Ovary (tissue), 9 donors: Measurements from ENCODE around the gene ANXA4. TPM values are rescaled to one million over a fixed set of nuclear protein-coding genes. Genes with fewer than 3 reads are reported as not detected.
"Not testable (repeated sequence)": the region's sequence is repeated elsewhere in the genome, so short reads cannot be mapped to it uniquely, and the experiment has no call there.

ENCODE experiments used
- DNase-seq, 5 donors: peaks; one replicate each; pipeline ENCODE4 v3.0.0-alpha.2; 2019 to 2020
- H3K27ac ChIP-seq, 2 donors: fragments of 200-600 bp; one replicate each; pipeline versions ENCODE4 v1.5.1 to v1.8.0; 2019 to 2022
- H3K27me3 ChIP-seq: fragments of 200-600 bp; one replicate; pipeline ENCODE4 v1.8.0; 2022
- H3K36me3 ChIP-seq: fragments of 200-600 bp; sonication (generic); one replicate; pipeline ENCODE4 v1.5.1; 2019
- H3K4me1 ChIP-seq: one replicate; pipeline ENCODE4 v1.8.1; 2013; ENCODE audit warnings: mild to moderate bottlenecking, moderate library complexity; ENCODE audit not compliant: insufficient read depth
- H3K4me3 ChIP-seq: fragments of 200-600 bp; sonication (generic); one replicate; pipeline ENCODE4 v1.5.1; 2017
- H3K9me3 ChIP-seq, 2 donors: fragments of 200-600 bp in 1 of 2; sonication (generic) in 1 of 2; one replicate each; pipeline versions ENCODE4 v1.5.1 to v1.8.1; 2013 to 2019; ENCODE audit warnings: mild to moderate bottlenecking in 1 of 2, moderate library complexity in 1 of 2
- CTCF ChIP-seq, 3 donors: fragments of 450-650 bp in 2 of 3; fragments of 200-600 bp in 1 of 3; IDR thresholded peaks; one replicate each; pipeline versions ENCODE4 v1.5.1 to v1.8.0; 2016 to 2022; ENCODE audit warnings: antibody characterized with exemption in 3 of 3, mild to moderate bottlenecking in 1 of 3
- EP300 ChIP-seq: sonication (generic); formaldehyde crosslinking; IDR thresholded peaks from one replicate; pipeline ENCODE4 v1.6.1; 2017; ENCODE audit warnings: antibody characterized with exemption
- POLR2A ChIP-seq: fragments of 450-650 bp; IDR thresholded peaks from one replicate; pipeline ENCODE4 v1.6.1; 2017; ENCODE audit warnings: antibody characterized with exemption, mild to moderate bottlenecking, moderate library complexity
- WGBS, 3 donors: extraction: QIAGEN DNeasy Blood & Tissue Kit in 1 of 3; methylation state at CpG; one replicate each; pipeline versions ENCODE4 v1.1.5 to v1.1.7; 2013 to 2017; 5-methylcytosine and 5-hydroxymethylcytosine counted together
- intact Hi-C, 4 donors: fragments of 100-400 bp; cut with DNase I; formaldehyde crosslinking; loops; one replicate each; pipeline versions ENCODE4 v1.11.0 to v1.15.1; 2022 to 2023
- polyA plus RNA-seq, 2 donors: library from polyadenylated mRNA; stranded (reverse); fragments of 200-250 nt in 1 of 2; fragments of 350-450 nt in 1 of 2; fragmentation: Illumina TruSeq in 1 of 2; extraction: RNeasy Lipid Tissue Mini Kit (QIAGEN cat#74804) in 1 of 2; gene quantifications; one replicate each; pipeline ENCODE4 v1.2.3, GENCODE V29; 2013 to 2014
- total RNA-seq, 7 donors: library from RNA; depleted of rRNA in 2 of 7; stranded (reverse); fragments of >200 nt in 2 of 7; fragmentation: NEBNext Ultra II Directional in 3 of 7; extraction: Animal tissue kit (Norgen Biotek cat#: 25700) in 3 of 7; gene quantifications; one replicate each; pipeline versions ENCODE4 v1.1.0 to v1.2.4, GENCODE V29; 2016 to 2023
- donor health status: DM: no; HTN: no; CAD: no; lungs with moderate emphysema.
- donor health status: DM: no; HTN: no; CAD: no.
- donor health status: Bipolar disorder and iron deficiency.
- donor health status: DM: yes; HTN: yes; CAD: no.
- donor health status: DM: no; HTN: no; CAD: no.
- donor health status: DM: yes; HTN: yes; CAD: no.

Gene ANXA4
- total and polyA plus RNA-seq, 9 donors: 25.4 to 89.7 (median 73.3) TPM

DNA sequence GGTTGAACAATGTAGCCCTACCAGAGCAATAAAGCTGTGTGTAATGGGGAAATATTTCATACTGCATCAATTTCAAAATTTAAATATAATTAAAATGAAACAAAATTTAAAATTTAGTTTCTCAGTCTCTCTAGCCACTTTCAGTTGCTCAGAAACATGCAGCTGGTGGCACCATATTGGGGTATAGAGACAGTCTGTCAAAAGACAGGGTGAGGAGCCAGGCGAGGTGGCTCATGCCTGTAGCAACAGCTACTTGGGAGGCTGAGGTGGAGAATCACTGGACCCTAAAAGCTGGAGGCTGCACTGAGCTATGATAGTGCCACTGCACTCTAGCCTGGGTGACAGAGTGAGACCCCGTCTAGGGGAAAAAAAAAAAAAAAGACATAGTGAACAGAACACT is 20.1 kb downstream of the ANXA4 start:
- H3K27me3 ChIP-seq: no peaks in the 10 kb centered on the region
- 99 to 100% (median 100%) methylated on average over 2 of the region's 2 CpGs for WGBS, 3 donors
- no peak overlapping the region for H3K4me3 ChIP-seq
- intact Hi-C loops: no loop called here
- no peaks in the 10 kb centered on the region for H3K9me3 ChIP-seq
- H3K36me3 ChIP-seq: no peaks in the 10 kb centered on the region
- no peak for TF ChIP-seq CTCF (IDR thresholded peaks at IDR 0.05)
- TF ChIP-seq EP300: no peak
- TF ChIP-seq POLR2A: no peak
- no peak for DNase-seq
- no peak overlapping the region for H3K27ac ChIP-seq
- peaks cover 6% of the 10 kb centered on the region for H3K4me1 ChIP-seq

DNA sequence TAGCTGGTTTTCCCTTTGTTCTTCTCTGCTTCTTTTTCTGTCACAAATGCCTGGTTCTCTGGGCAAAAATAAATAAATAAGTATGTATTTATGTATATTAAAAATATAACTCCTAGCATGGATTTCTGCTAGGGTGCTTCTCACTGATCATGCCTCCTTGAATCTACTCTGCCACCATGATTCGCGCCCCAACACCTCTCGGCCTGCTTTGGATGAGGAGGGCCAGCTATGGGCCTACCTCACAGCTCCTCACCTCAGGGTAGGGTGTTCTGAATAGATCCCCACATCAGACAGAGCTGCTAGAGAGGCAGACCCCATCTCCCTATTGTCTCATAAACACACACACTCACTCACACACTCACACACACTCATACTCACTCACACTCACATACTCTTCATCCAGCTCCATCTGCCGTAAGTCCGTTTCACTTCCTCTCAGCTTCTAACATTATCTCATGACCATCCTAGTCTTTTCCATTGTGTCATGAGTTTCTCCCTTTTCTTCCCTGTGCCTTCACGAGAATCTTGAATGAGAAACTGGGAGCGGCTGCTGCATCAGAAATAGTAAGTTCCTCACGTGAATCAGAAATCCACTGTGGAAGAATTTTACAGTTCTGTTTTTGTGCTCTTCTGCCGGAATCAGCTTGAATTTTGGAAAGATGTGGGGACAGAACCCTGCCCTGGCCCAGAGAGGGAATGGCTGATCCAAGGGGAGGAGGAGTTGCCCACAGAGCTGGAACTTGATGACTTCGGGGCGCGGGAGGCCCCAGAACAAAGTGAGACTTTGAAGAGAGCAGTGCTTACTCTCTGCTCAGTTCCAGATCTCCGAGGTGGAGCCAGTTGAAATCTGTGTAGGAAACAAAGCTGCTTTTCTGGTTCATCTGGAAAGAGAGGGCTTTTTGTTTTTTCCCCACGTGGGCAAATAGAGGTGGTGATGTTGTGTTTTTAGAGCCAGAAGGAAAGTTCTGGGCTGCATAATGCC is 20.9 kb downstream of the ANXA4 start:
- Histone ChIP-seq H3K27ac (no peak overlapping the region), H3K4me3 (no peak overlapping the region), H3K4me1 (peaks cover 10% of the 10 kb centered on the region), H3K9me3 (no peaks in the 10 kb centered on the region), H3K36me3 (no peaks in the 10 kb centered on the region), H3K27me3 (no peaks in the 10 kb centered on the region)
- DNase-seq: no peak
- intact Hi-C loops: no loop called here
- WGBS, 3 donors: 82 to 93% (median 91%) methylated on average over 14 of the region's 14 CpGs
- no peak for TF ChIP-seq POLR2A
- TF ChIP-seq EP300: no peak
- TF ChIP-seq CTCF (IDR thresholded peaks at IDR 0.05): no peak

GRCh38 chr2:69763831-69764230 is 21.9 kb downstream of the ANXA4 start:
- H3K4me3 ChIP-seq, H3K9me3 ChIP-seq, intact Hi-C loops, DNase-seq, H3K4me1 ChIP-seq, H3K27me3 ChIP-seq, H3K27ac ChIP-seq, H3K36me3 ChIP-seq: not testable (repeated sequence)
- WGBS, 3 donors: 84 to 90% (median 88%) methylated on average over 7 of the region's 7 CpGs

GRCh38 chr2:69764286-69765095 is 22.6 kb downstream of the ANXA4 start:
- intact Hi-C loops: no loop called here
- no peak for DNase-seq
- TF ChIP-seq CTCF (IDR thresholded peaks at IDR 0.05) (no peak), EP300 (no peak), POLR2A (no peak)
- no peaks in the 10 kb centered on the region for H3K36me3 ChIP-seq
- no peaks in the 10 kb centered on the region for H3K27me3 ChIP-seq
- H3K4me3 ChIP-seq: no peak overlapping the region
- no peak overlapping the region for H3K27ac ChIP-seq
- H3K9me3 ChIP-seq: no peaks in the 10 kb centered on the region
- 79 to 85% (median 84%) methylated on average over 5 of the region's 5 CpGs for WGBS, 3 donors
- H3K4me1 ChIP-seq: peaks cover 10% of the 10 kb centered on the region

GRCh38 chr2:69765096-69765380 is 23.1 kb downstream of the ANXA4 start:
- TF ChIP-seq CTCF (IDR thresholded peaks at IDR 0.05) (no peak), EP300 (no peak), POLR2A (no peak)
- no peak for DNase-seq
- no peaks in the 10 kb centered on the region for H3K27me3 ChIP-seq
- no peak overlapping the region for H3K27ac ChIP-seq
- H3K36me3 ChIP-seq: no peaks in the 10 kb centered on the region
- intact Hi-C loops: no loop called here
- H3K9me3 ChIP-seq: no peaks in the 10 kb centered on the region
- H3K4me1 ChIP-seq: peaks cover 10% of the 10 kb centered on the region
- no peak overlapping the region for H3K4me3 ChIP-seq
- WGBS, 3 donors: 84 to 94% (median 92%) methylated on average over 2 of the region's 2 CpGs
